Measurements from ENCODE around the gene OGFRL1. TPM values are rescaled to one million over a fixed set of nuclear protein-coding genes. Genes with fewer than 3 reads are reported as not detected.

OGFRL1 gene
- total RNA-seq, 1 donor, result 21.6 TPM

- no peak for DNase-seq (ENCODE audit: low read depth)
- H3K4me3 ChIP-seq (ENCODE audit: low read depth, low read length), result no peak overlapping the region
- no peak for TF ChIP-seq CTCF (IDR thresholded peaks at IDR 0.05; ENCODE audit: insufficient read depth, low read length)
Measured at GRCh38 chr6:71330501-71330900, 41.9 kb downstream of the OGFRL1 start.

GRCh38 chr6:71332012-71332411 lies 43.4 kb downstream of the OGFRL1 start:
- H3K4me3 ChIP-seq (ENCODE audit: low read depth, low read length), result no peak overlapping the region
- DNase-seq (ENCODE audit: low read depth), result no peak
- no peak for TF ChIP-seq CTCF (IDR thresholded peaks at IDR 0.05; ENCODE audit: insufficient read depth, low read length)

- no peak overlapping the region for H3K4me3 ChIP-seq (ENCODE audit: low read depth, low read length)
- TF ChIP-seq CTCF (IDR thresholded peaks at IDR 0.05; ENCODE audit: insufficient read depth, low read length), result no peak
- no peak for DNase-seq (ENCODE audit: low read depth)
Measured at GRCh38 chr6:71333050-71333449, 44.4 kb downstream of the OGFRL1 start.

GRCh38 chr6:71333697-71334096 lies 45.1 kb downstream of the OGFRL1 start:
- no peak overlapping the region for H3K4me3 ChIP-seq (ENCODE audit: low read depth, low read length)
- peak; percentile 94 for DNase-seq (ENCODE audit: low read depth)
- TF ChIP-seq CTCF (IDR thresholded peaks at IDR 0.05; ENCODE audit: insufficient read depth, low read length), result no peak

- DNase-seq (ENCODE audit: low read depth), result no peak
- TF ChIP-seq CTCF (IDR thresholded peaks at IDR 0.05; ENCODE audit: insufficient read depth, low read length), result no peak
- H3K4me3 ChIP-seq (ENCODE audit: low read depth, low read length), result no peak overlapping the region
Measured at GRCh38 chr6:71334768-71335167, 46.2 kb downstream of the OGFRL1 start.

GRCh38 chr6:71335544-71335943 lies 46.9 kb downstream of the OGFRL1 start:
- TF ChIP-seq CTCF (IDR thresholded peaks at IDR 0.05; ENCODE audit: insufficient read depth, low read length), result no peak

GRCh38 chr6:71336901-71337300 lies 48.3 kb downstream of the OGFRL1 start:
- no peak for DNase-seq (ENCODE audit: low read depth)
- no peak for TF ChIP-seq CTCF (IDR thresholded peaks at IDR 0.05; ENCODE audit: insufficient read depth, low read length)

More at GRCh38 chr6:71335544-71335943, 46.9 kb downstream of the OGFRL1 start:
- H3K4me3 ChIP-seq (ENCODE audit: low read depth, low read length), result no peak overlapping the region
- DNase-seq (ENCODE audit: low read depth), result no peak

More at GRCh38 chr6:71336901-71337300, 48.3 kb downstream of the OGFRL1 start:
- H3K4me3 ChIP-seq (ENCODE audit: low read depth, low read length), result no peak overlapping the region
